ENCODE data around the gene NVL.

DNA sequence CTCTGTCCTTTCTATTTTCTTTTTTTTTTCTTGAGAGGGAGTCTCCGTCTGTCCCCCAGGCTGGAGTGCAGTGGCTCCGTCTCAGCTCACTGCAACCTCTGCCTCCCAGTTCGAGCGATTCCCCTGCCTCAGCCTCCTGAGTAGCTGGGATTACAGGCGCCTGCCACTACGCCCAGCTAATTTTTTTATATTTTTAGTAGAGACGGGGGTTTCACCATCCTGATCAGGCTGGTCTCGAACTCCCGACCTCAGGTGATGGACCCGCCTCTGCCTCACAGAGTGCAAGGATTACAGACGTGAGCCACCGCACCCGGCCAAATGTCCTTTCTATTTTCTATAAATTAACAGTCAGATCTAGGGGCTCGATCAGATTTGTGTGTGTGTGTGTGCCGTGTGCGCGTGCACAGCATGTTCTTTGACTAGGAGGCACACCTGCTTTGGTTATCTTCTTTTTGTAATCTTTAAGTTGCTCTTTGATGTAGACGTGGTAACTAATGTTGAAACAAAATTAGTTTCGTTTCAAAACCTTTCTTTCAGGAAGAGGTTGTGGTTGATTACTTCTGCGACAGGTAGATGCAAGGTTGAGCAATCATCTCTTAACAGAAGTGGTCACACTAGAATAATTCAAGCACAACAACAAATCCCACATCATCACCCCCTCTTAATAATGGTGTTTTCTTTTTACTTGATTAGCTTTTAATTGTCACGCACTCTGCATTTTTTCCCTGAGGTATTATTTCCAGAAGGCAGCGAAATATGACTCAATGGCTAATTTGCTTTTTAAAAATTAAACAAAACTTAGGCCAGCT lies 147.7 kb downstream of the NVL start:
- TF ChIP-seq, protein P1, sequence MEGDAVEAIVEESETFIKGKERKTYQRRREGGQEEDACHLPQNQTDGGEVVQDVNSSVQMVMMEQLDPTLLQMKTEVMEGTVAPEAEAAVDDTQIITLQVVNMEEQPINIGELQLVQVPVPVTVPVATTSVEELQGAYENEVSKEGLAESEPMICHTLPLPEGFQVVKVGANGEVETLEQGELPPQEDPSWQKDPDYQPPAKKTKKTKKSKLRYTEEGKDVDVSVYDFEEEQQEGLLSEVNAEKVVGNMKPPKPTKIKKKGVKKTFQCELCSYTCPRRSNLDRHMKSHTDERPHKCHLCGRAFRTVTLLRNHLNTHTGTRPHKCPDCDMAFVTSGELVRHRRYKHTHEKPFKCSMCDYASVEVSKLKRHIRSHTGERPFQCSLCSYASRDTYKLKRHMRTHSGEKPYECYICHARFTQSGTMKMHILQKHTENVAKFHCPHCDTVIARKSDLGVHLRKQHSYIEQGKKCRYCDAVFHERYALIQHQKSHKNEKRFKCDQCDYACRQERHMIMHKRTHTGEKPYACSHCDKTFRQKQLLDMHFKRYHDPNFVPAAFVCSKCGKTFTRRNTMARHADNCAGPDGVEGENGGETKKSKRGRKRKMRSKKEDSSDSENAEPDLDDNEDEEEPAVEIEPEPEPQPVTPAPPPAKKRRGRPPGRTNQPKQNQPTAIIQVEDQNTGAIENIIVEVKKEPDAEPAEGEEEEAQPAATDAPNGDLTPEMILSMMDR (IDR thresholded peaks at IDR 0.05): no peak
- TF ChIP-seq ZFX (IDR thresholded peaks at IDR 0.05; ENCODE audit: borderline replicate concordance): no peak
